ENCODE measurements around the gene CDK12.
"Not testable (repeated sequence)": the region's sequence is repeated elsewhere in the genome, so short reads cannot be mapped to it uniquely, and the experiment has no call there.

Gene CDK12

DNA sequence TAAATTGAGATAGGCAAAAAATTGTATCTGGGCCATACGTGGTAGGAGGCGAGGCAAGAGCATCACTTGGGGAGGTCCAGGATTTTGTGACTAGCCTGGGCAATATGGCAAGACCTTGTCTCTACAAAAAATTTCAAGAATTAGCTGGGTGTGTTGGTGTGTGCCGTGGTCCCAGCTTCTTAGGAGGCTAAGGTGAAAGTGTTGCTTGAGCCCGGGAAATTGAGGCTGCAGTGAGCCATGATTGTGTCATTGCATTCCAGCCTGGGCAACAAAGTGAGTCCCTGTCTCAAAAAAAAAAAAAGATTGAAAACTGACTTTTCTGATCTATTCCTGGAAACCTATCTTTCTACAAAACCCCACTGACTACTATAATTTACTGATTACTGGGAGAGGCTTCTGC is 26.7 kb downstream of the CDK12 start:
- CTCF ChIA-PET, result interaction anchor here (1.2 to 1.4 kb wide), 2 partner anchors 13 to 16 kb away, joined by 3 to 6 read pairs; no protein-coding TSS in a partner anchor
- H3K9me3 ChIP-seq (ENCODE audit: control extremely low read depth in 1 of 5, control insufficient read depth in 4 of 5, insufficient read depth in 2 of 5, low read depth in 1 of 5, low read length in 4 of 5), result no peaks in the 10 kb centered on the region

DNA sequence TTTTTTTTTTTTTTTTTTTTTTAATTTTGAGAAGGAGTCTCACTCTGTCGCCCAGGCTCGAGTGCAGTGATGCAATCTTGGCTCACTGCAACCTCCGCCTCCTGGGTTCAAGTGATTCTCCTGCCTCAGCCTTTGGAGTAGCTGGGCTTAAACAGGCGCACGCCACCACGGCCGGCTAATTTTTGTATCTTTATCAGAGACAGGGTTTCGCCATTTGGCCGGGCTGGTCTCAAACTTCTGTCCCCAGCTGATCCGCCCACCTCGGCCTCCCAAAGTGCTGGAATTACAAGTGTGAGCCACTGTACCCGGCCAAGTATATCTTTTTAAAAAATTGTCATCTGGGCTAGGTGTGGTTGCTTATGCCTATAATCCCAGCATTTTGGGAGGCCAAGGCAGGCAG is 35.6 kb downstream of the CDK12 start:
- H3K4me3 ChIP-seq (ENCODE audit: control insufficient read depth in 1 of 7, extremely low read depth in 1 of 7, insufficient read depth in 4 of 7, low read depth in 2 of 7, low read length in 6 of 7); H3K27ac ChIP-seq (ENCODE audit: insufficient read depth in 1 of 2, low read depth in 1 of 2, low read length in 2 of 2, poor library complexity in 1 of 2, severe bottlenecking in 2 of 2); H3K27me3 ChIP-seq (replicated peaks in 2 of 5; ENCODE audit: control insufficient read depth in 4 of 5, insufficient read depth in 5 of 5, low read length in 4 of 5); H3K9me3 ChIP-seq (ENCODE audit: control extremely low read depth in 1 of 5, control insufficient read depth in 4 of 5, insufficient read depth in 2 of 5, low read depth in 1 of 5, low read length in 4 of 5); DNase-seq; POLR2A ChIA-PET; H3K4me1 ChIP-seq (ENCODE audit: control extremely low read depth in 1 of 4, control insufficient read depth in 4 of 4, insufficient read depth in 4 of 4, low read length in 3 of 4): not testable (repeated sequence)
- WGBS (ENCODE audit: insufficient coverage), result 96% methylated on average over 12 of the region's 12 CpGs
- CTCF ChIA-PET, result interaction anchor here (1.0 kb wide), 1 partner anchor 8 kb away, joined by 3 read pairs; no protein-coding TSS in a partner anchor
- H3K36me3 ChIP-seq (ENCODE audit: control insufficient read depth in 4 of 4, insufficient read depth in 4 of 4, low read length in 3 of 4), result peaks cover 19 to 75% (median 41%) of the 10 kb centered on the region in 4 experiments

More for the DNA sequence above, 26.7 kb downstream of the CDK12 start:
- H3K27ac ChIP-seq (ENCODE audit: insufficient read depth in 1 of 2, low read depth in 1 of 2, low read length in 2 of 2, poor library complexity in 1 of 2, severe bottlenecking in 2 of 2), result peak overlapping the region in 1 of 2 experiments; percentile 33
- no peak for DNase-seq
- POLR2A ChIA-PET, result no interaction called here
- no peaks in the 10 kb centered on the region for H3K4me1 ChIP-seq (ENCODE audit: control extremely low read depth in 1 of 4, control insufficient read depth in 4 of 4, insufficient read depth in 4 of 4, low read length in 3 of 4)
- WGBS (ENCODE audit: insufficient coverage), result 100% methylated on average over 2 of the region's 4 CpGs
- no peaks in the 10 kb centered on the region for H3K27me3 ChIP-seq (replicated peaks in 2 of 5; ENCODE audit: control insufficient read depth in 4 of 5, insufficient read depth in 5 of 5, low read length in 4 of 5)
- H3K36me3 ChIP-seq (ENCODE audit: control insufficient read depth in 4 of 4, insufficient read depth in 4 of 4, low read length in 3 of 4), result peaks cover 6 to 36% (median 20%) of the 10 kb centered on the region in 4 experiments
- no peak overlapping the region for H3K4me3 ChIP-seq (ENCODE audit: control insufficient read depth in 1 of 7, extremely low read depth in 1 of 7, insufficient read depth in 4 of 7, low read depth in 2 of 7, low read length in 6 of 7)

DNA sequence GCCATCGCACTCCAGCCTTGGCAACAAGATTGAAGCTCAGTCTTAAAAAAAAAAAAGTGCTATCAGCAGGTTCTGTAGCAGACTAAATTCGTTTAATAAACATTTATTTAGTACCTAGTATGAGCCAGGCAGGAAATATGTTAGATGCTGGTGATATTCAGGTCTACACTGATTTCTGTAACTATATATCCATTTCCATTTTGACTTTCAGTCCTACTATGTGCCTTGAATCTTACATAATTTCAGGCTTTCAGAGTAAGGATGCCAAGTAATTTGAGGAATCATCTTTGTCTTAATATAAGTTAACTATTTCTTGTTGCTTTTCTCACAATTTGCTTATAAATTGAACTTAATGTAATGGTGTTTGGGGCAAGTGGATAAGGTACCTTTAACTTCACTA is 46.2 kb downstream of the CDK12 start:
- ChIA-PET CTCF (no interaction called here), POLR2A (interaction anchor here (0.6 kb wide), 1 partner anchor 37 kb away, joined by 5 read pairs; no protein-coding TSS in a partner anchor)
- H3K36me3 ChIP-seq (ENCODE audit: control insufficient read depth in 4 of 4, insufficient read depth in 4 of 4, low read length in 3 of 4), result peaks cover 30 to 72% (median 51%) of the 10 kb centered on the region in 4 experiments
- WGBS (ENCODE audit: insufficient coverage), result 100% methylated on average over 1 of the region's 2 CpGs
- H3K9me3 ChIP-seq (ENCODE audit: control extremely low read depth in 1 of 5, control insufficient read depth in 4 of 5, insufficient read depth in 2 of 5, low read depth in 1 of 5, low read length in 4 of 5), result no peaks in the 10 kb centered on the region
- no peak for DNase-seq
- no peak overlapping the region for H3K27ac ChIP-seq (ENCODE audit: insufficient read depth in 1 of 2, low read depth in 1 of 2, low read length in 2 of 2, poor library complexity in 1 of 2, severe bottlenecking in 2 of 2)
- no peaks in the 10 kb centered on the region for H3K4me1 ChIP-seq (ENCODE audit: control extremely low read depth in 1 of 4, control insufficient read depth in 4 of 4, insufficient read depth in 4 of 4, low read length in 3 of 4)
- no peaks in the 10 kb centered on the region for H3K27me3 ChIP-seq (replicated peaks in 2 of 5; ENCODE audit: control insufficient read depth in 4 of 5, insufficient read depth in 5 of 5, low read length in 4 of 5)
- no peak overlapping the region for H3K4me3 ChIP-seq (ENCODE audit: control insufficient read depth in 1 of 7, extremely low read depth in 1 of 7, insufficient read depth in 4 of 7, low read depth in 2 of 7, low read length in 6 of 7)

DNA sequence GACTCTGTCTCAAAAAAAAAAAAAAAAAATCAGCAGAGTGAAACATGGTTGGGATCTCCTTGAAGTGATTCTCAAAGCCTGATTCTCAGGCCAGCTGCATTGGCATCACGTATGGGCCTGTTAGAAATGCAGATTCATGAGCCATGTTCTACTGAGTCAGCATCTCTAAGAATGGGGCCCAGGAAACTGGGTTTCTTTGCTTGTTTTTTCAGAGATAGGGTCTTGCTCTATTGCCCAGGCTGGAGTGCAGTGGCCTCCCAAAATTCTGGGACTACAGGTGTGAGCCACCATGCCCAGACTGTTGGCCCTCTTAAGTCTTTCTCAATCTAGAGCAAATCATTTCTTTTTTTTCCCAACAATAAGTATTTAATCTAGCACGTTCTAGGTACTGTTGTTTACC is 47.7 kb downstream of the CDK12 start:
- Histone ChIP-seq H3K9me3 (ENCODE audit: control extremely low read depth in 1 of 5, control insufficient read depth in 4 of 5, insufficient read depth in 2 of 5, low read depth in 1 of 5, low read length in 4 of 5) (no peaks in the 10 kb centered on the region), H3K4me3 (ENCODE audit: control insufficient read depth in 1 of 7, extremely low read depth in 1 of 7, insufficient read depth in 4 of 7, low read depth in 2 of 7, low read length in 6 of 7) (no peak overlapping the region), H3K27ac (ENCODE audit: insufficient read depth in 1 of 2, low read depth in 1 of 2, low read length in 2 of 2, poor library complexity in 1 of 2, severe bottlenecking in 2 of 2) (no peak overlapping the region), H3K4me1 (ENCODE audit: control extremely low read depth in 1 of 4, control insufficient read depth in 4 of 4, insufficient read depth in 4 of 4, low read length in 3 of 4) (no peaks in the 10 kb centered on the region), H3K27me3 (replicated peaks in 2 of 5; ENCODE audit: control insufficient read depth in 4 of 5, insufficient read depth in 5 of 5, low read length in 4 of 5) (no peaks in the 10 kb centered on the region), H3K36me3 (ENCODE audit: control insufficient read depth in 4 of 4, insufficient read depth in 4 of 4, low read length in 3 of 4) (peaks cover 18 to 71% (median 47%) of the 10 kb centered on the region in 4 experiments)
- ChIA-PET POLR2A (no interaction called here), CTCF (interaction anchor here (1.0 kb wide), 1 partner anchor 115 kb away, joined by 3 read pairs; no protein-coding TSS in a partner anchor)
- 100% methylated on average over 1 of the region's 2 CpGs for WGBS (ENCODE audit: insufficient coverage)
- no peak for DNase-seq

DNA sequence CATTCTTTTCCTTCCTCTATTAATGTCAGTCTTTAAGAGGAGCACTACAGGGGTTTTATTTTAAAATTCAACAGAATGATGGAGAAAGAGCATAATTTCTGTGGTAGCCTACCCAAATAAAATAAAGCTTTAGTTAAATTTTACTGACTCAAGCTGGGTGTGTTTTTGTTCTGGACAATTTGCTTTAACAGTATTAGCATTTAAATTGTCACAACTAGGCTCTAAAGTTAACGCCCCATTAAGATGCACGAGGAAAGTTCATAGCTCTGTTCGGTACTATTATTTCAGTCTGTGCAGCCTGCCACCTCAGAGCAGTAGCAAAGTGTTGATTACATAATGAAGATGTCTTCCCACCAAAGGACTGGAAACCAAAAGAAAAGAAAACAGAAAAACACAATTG is 52.0 kb downstream of the CDK12 start:
- DNase-seq, result no peak
- Histone ChIP-seq H3K36me3 (ENCODE audit: control insufficient read depth in 4 of 4, insufficient read depth in 4 of 4, low read length in 3 of 4) (peaks cover 22 to 80% (median 49%) of the 10 kb centered on the region in 4 experiments), H3K27ac (ENCODE audit: insufficient read depth in 1 of 2, low read depth in 1 of 2, low read length in 2 of 2, poor library complexity in 1 of 2, severe bottlenecking in 2 of 2) (no peak overlapping the region), H3K4me3 (ENCODE audit: control insufficient read depth in 1 of 7, extremely low read depth in 1 of 7, insufficient read depth in 4 of 7, low read depth in 2 of 7, low read length in 6 of 7) (no peak overlapping the region), H3K9me3 (ENCODE audit: control extremely low read depth in 1 of 5, control insufficient read depth in 4 of 5, insufficient read depth in 2 of 5, low read depth in 1 of 5, low read length in 4 of 5) (no peaks in the 10 kb centered on the region), H3K4me1 (ENCODE audit: control extremely low read depth in 1 of 4, control insufficient read depth in 4 of 4, insufficient read depth in 4 of 4, low read length in 3 of 4) (no peaks in the 10 kb centered on the region), H3K27me3 (replicated peaks in 2 of 5; ENCODE audit: control insufficient read depth in 4 of 5, insufficient read depth in 5 of 5, low read length in 4 of 5) (no peaks in the 10 kb centered on the region)
- WGBS (ENCODE audit: insufficient coverage), result 90% methylated on average over 2 of the region's 3 CpGs
- ChIA-PET CTCF (no interaction called here), POLR2A (no interaction called here)

DNA sequence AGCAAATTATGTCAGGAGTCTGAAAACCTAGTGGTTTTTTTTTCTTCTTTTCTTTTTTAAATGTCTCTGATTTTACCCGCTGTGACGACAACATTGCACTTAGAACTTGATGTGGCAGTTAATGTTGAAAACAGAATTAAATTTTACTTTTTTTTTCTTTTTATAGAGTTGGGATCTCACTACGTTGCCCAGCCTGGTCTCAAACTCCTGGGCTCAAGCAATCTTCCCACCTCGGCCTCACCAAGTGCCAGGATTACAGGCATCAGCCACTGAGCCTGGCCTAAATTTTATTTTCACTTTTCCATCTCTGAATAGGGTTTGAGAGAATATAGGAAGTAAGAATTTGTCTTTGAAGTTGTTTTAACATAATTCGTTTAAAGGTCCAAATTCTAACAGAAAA is 52.6 kb downstream of the CDK12 start:
- POLR2A ChIA-PET, result no interaction called here
- H3K36me3 ChIP-seq (ENCODE audit: control insufficient read depth in 4 of 4, insufficient read depth in 4 of 4, low read length in 3 of 4), result peaks cover 18 to 80% (median 49%) of the 10 kb centered on the region in 4 experiments
- no peak for DNase-seq
- H3K4me3 ChIP-seq (ENCODE audit: control insufficient read depth in 1 of 7, extremely low read depth in 1 of 7, insufficient read depth in 4 of 7, low read depth in 2 of 7, low read length in 6 of 7), result no peak overlapping the region
- H3K27me3 ChIP-seq (replicated peaks in 2 of 5; ENCODE audit: control insufficient read depth in 4 of 5, insufficient read depth in 5 of 5, low read length in 4 of 5), result no peaks in the 10 kb centered on the region
- H3K4me1 ChIP-seq (ENCODE audit: control extremely low read depth in 1 of 4, control insufficient read depth in 4 of 4, insufficient read depth in 4 of 4, low read length in 3 of 4), result no peaks in the 10 kb centered on the region
- H3K27ac ChIP-seq (ENCODE audit: insufficient read depth in 1 of 2, low read depth in 1 of 2, low read length in 2 of 2, poor library complexity in 1 of 2, severe bottlenecking in 2 of 2), result no peak overlapping the region
- no peaks in the 10 kb centered on the region for H3K9me3 ChIP-seq (ENCODE audit: control extremely low read depth in 1 of 5, control insufficient read depth in 4 of 5, insufficient read depth in 2 of 5, low read depth in 1 of 5, low read length in 4 of 5)
- WGBS (ENCODE audit: insufficient coverage), result 100% methylated on average over 1 of the region's 5 CpGs
- CTCF ChIA-PET, result no interaction called here

DNA sequence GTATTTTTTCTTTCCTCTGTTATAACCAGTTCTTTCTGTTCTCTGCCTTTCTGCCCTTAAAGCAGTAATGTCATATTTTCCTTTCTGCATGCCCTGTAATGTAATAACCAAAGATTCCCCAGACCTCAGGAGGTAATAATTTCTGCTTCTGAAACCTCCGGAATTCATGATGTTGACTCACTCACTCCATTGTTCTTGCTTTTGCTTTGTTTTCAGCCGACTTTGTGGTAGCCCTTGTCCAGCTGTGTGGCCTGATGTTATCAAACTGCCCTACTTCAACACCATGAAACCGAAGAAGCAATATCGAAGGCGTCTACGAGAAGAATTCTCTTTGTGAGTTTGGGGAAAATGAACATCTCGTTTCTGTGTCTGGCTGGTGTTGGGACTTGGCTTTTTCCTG is 55.9 kb downstream of the CDK12 start:
- no peak overlapping the region for H3K27ac ChIP-seq (ENCODE audit: insufficient read depth in 1 of 2, low read depth in 1 of 2, low read length in 2 of 2, poor library complexity in 1 of 2, severe bottlenecking in 2 of 2)
- no peak overlapping the region for H3K4me3 ChIP-seq (ENCODE audit: control insufficient read depth in 1 of 7, extremely low read depth in 1 of 7, insufficient read depth in 4 of 7, low read depth in 2 of 7, low read length in 6 of 7)
- H3K9me3 ChIP-seq (ENCODE audit: control extremely low read depth in 1 of 5, control insufficient read depth in 4 of 5, insufficient read depth in 2 of 5, low read depth in 1 of 5, low read length in 4 of 5), result no peaks in the 10 kb centered on the region
- POLR2A ChIA-PET, result no interaction called here
- H3K27me3 ChIP-seq (replicated peaks in 2 of 5; ENCODE audit: control insufficient read depth in 4 of 5, insufficient read depth in 5 of 5, low read length in 4 of 5), result no peaks in the 10 kb centered on the region
- no peak for DNase-seq
- WGBS (ENCODE audit: insufficient coverage), result 93% methylated on average over 6 of the region's 7 CpGs
- CTCF ChIA-PET, result no interaction called here
- H3K4me1 ChIP-seq (ENCODE audit: control extremely low read depth in 1 of 4, control insufficient read depth in 4 of 4, insufficient read depth in 4 of 4, low read length in 3 of 4), result no peaks in the 10 kb centered on the region
- H3K36me3 ChIP-seq (ENCODE audit: control insufficient read depth in 4 of 4, insufficient read depth in 4 of 4, low read length in 3 of 4), result peaks cover 24 to 86% (median 53%) of the 10 kb centered on the region in 4 experiments

Data from common myeloid progenitor, CD34-positive (primary cell).